ENCODE measurements around the gene TTBK1.
A peak's percentile ranks its signal among the peaks of the same experiment; 100 is the strongest.

The TTBK1 gene

GRCh38 chr6:43257367-43258145 lies 14.3 kb downstream of the TTBK1 start:
- DNase-seq (ENCODE audit: insufficient read length) (no peak), FAIRE-seq (peak; percentile 64)
- TF ChIP-seq POLR2A (IDR thresholded peaks at IDR 0.05; ENCODE audit: low read depth, low read length) (no peak), TAF1 (IDR thresholded peaks at IDR 0.05; ENCODE audit: borderline replicate concordance, low read depth, low read length) (no peak), POLR2AphosphoS5 (IDR thresholded peaks at IDR 0.05; ENCODE audit: low read depth, low read length) (no peak)

DNA sequence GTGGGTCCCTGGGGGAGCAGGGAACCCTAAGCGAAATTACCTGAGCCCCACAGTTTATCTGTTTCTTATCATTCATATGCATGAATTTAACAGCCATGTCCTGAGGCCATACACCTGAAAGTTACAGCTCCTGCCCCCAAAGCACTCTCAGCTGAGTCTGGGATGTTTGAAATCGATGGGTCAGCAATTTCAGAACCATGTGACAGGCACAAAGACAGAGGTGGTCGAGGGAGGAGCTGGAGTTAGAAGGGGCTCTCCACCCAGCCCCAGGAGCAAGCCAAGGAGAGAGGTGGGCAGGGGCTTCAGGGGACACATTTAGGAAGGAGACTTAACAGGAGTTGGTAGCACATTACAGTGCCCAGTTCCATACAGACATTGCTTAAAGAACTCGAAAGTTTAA lies 14.9 kb downstream of the TTBK1 start:
- no peak for DNase-seq (ENCODE audit: insufficient read length)
- FAIRE-seq, result no peak
- no peak for TF ChIP-seq TAF1 (IDR thresholded peaks at IDR 0.05; ENCODE audit: borderline replicate concordance, low read depth, low read length)
- no peak for TF ChIP-seq POLR2AphosphoS5 (IDR thresholded peaks at IDR 0.05; ENCODE audit: low read depth, low read length)
- TF ChIP-seq POLR2A (IDR thresholded peaks at IDR 0.05; ENCODE audit: low read depth, low read length), result no peak

DNA sequence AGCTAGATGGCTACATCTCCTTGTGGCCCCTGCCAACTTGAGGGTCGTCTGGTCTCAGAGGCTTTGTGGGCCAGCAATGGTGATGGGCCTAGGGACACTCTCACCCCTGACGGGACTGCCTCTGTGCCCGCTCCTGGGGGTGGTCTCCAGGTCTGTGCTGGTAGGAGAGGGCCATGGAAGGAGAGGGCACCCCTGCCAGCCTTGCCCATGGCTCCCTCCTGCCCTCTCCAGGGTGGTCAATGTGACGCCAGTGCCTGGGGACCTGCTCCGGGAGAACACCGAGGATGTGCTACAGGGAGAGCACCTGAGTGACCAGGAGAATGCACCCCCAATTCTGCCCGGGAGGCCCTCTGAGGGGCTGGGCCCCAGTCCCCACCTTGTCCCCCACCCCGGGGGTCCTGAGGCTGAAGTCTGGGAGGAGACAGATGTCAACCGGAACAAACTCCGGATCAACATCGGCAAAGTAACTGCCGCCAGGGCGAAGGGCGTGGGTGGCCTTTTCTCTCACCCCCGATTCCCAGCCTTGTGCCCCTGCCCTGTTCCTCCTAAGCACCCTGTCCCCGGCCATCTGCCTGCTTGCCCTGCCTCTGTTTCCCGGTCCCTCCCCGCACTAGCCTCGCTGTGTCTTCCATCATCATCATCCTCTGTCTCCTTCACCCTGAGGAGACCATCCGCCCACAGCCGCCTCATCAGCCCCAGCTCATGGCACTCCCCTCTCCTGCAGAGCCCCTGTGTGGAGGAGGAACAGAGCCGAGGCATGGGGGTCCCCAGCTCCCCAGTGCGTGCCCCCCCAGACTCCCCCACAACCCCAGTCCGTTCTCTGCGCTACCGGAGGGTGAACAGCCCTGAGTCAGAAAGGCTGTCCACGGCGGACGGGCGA lies 15.8 kb downstream of the TTBK1 start:
- no peak for TF ChIP-seq POLR2AphosphoS5 (IDR thresholded peaks at IDR 0.05; ENCODE audit: low read depth, low read length)
- no peak for TF ChIP-seq POLR2A (IDR thresholded peaks at IDR 0.05; ENCODE audit: low read depth, low read length)
- TF ChIP-seq TAF1 (IDR thresholded peaks at IDR 0.05; ENCODE audit: borderline replicate concordance, low read depth, low read length), result no peak
- DNase-seq (ENCODE audit: insufficient read length) (no peak), FAIRE-seq (no peak)

- TF ChIP-seq POLR2AphosphoS5 (IDR thresholded peaks at IDR 0.05; ENCODE audit: low read depth, low read length), result no peak
- no peak for TF ChIP-seq TAF1 (IDR thresholded peaks at IDR 0.05; ENCODE audit: borderline replicate concordance, low read depth, low read length)
- no peak for TF ChIP-seq POLR2A (IDR thresholded peaks at IDR 0.05; ENCODE audit: low read depth, low read length)
- FAIRE-seq (no peak), DNase-seq (ENCODE audit: insufficient read length) (no peak)
Observed at GRCh38 chr6:43260791-43261190, 17.5 kb downstream of the TTBK1 start.

- TF ChIP-seq POLR2AphosphoS5 (IDR thresholded peaks at IDR 0.05; ENCODE audit: low read depth, low read length), result no peak
- TF ChIP-seq TAF1 (IDR thresholded peaks at IDR 0.05; ENCODE audit: borderline replicate concordance, low read depth, low read length), result no peak
- TF ChIP-seq POLR2A (IDR thresholded peaks at IDR 0.05; ENCODE audit: low read depth, low read length), result no peak
- DNase-seq (ENCODE audit: insufficient read length), result no peak
- no peak for FAIRE-seq
Observed at GRCh38 chr6:43261198-43261597, 17.9 kb downstream of the TTBK1 start.

- FAIRE-seq (no peak), DNase-seq (ENCODE audit: insufficient read length) (no peak)
- no peak for TF ChIP-seq TAF1 (IDR thresholded peaks at IDR 0.05; ENCODE audit: borderline replicate concordance, low read depth, low read length)
Observed at GRCh38 chr6:43262000-43262779, 18.9 kb downstream of the TTBK1 start.

GRCh38 chr6:43262780-43263313 lies 19.6 kb downstream of the TTBK1 start:
- no peak for DNase-seq (ENCODE audit: insufficient read length)
- no peak for FAIRE-seq
- no peak for TF ChIP-seq POLR2A (IDR thresholded peaks at IDR 0.05; ENCODE audit: low read depth, low read length)

- FAIRE-seq (peak; percentile 90), DNase-seq (ENCODE audit: insufficient read length) (peak; percentile 93)
- no peak for TF ChIP-seq POLR2A (IDR thresholded peaks at IDR 0.05; ENCODE audit: low read depth, low read length)
- TF ChIP-seq TAF1 (IDR thresholded peaks at IDR 0.05; ENCODE audit: borderline replicate concordance, low read depth, low read length), result no peak
- no peak for TF ChIP-seq POLR2AphosphoS5 (IDR thresholded peaks at IDR 0.05; ENCODE audit: low read depth, low read length)
Observed at GRCh38 chr6:43263314-43264178, 20.3 kb downstream of the TTBK1 start.

DNA sequence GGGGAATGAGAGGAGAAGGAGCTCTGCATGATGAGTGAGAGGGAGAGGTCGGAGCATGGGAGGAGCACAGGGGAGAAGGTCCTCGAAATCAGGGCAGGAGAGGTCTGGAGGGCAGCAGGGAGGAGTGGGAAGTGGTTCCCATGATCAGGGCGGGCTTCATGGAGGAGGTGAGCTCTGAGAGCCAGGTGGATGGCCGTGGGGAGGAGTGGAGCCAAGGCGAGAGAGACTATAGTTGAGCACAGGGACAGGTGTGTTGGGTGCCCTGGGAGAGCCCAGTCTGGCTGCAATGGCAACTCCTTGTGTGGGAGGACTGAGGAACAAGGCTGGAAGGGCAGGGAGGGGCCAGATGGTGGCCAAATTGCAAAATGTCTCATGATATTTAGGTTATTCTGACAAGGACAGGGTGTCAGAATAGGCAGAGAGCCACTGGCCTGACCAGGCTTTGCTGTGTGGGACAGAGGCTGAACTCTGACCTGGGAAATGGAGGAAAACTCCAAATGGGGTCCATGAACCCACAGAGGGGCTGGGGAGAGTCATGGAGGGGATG lies 21.4 kb downstream of the TTBK1 start:
- FAIRE-seq, result no peak
- TF ChIP-seq POLR2A (IDR thresholded peaks at IDR 0.05; ENCODE audit: low read depth, low read length) (no peak), TAF1 (IDR thresholded peaks at IDR 0.05; ENCODE audit: borderline replicate concordance, low read depth, low read length) (no peak), POLR2AphosphoS5 (IDR thresholded peaks at IDR 0.05; ENCODE audit: low read depth, low read length) (no peak)
- DNase-seq (ENCODE audit: insufficient read length), result no peak

DNA sequence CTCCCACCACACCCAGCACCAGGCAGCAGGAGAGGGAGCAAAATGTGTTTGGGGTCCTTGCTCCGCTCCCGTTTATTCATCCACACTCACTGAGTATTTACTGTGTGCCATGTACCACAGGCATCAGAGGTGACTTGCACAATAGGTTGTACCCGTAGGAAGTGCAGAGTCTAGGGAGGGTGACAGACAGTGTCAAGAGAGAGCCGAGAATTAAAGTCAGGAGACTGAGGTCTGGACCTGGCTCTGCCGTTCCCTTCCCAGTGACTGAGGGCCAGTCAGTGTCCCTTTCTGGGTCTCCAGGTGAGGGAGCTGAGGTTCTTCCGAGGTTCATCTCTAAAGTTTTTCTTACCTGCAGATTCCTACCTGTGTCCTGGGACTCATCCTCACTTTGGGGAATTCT lies 22.3 kb downstream of the TTBK1 start:
- DNase-seq (ENCODE audit: insufficient read length) (no peak), FAIRE-seq (no peak)
- TF ChIP-seq POLR2AphosphoS5 (IDR thresholded peaks at IDR 0.05; ENCODE audit: low read depth, low read length) (no peak), POLR2A (IDR thresholded peaks at IDR 0.05; ENCODE audit: low read depth, low read length) (no peak), TAF1 (IDR thresholded peaks at IDR 0.05; ENCODE audit: borderline replicate concordance, low read depth, low read length) (no peak)

Data from GM12892 (cell line).